HepG2 (cell line): ENCODE data around the gene STPG2. TPM values are rescaled to one million over a fixed set of nuclear protein-coding genes. Genes with fewer than 3 reads are reported as not detected.

Experiments used
- ATAC-seq: fragments of 200-7000 bp; cut with Tn5 transposase; 3 replicates; pipeline ENCODE4 v1.9.1; 2020; ENCODE audit warnings: mild to moderate bottlenecking, moderate library complexity
- BruUV-seq: library from RNA; stranded (reverse); fragments of 400-500 nt; replicated peaks from 2 replicates; lab custom pipeline; 2021; lab: Mats Ljungman, UMichigan
- CTCF ChIA-PET: fragments of 300-600 bp; formaldehyde crosslinking; extraction: SDS; loops from one replicate; lab custom pipeline; 2021; ENCODE audit warnings: low total read pairs, inconsistent platforms, low intra/inter-chr PET ratio; lab: Yijun Ruan, JAX
- POLR2A ChIA-PET: fragments of 350-600 bp; sonication (Branson Sonifier 250); formaldehyde crosslinking; loops from one replicate; lab custom pipeline; 2020; ENCODE audit warnings: antibody characterized with exemption, inconsistent platforms; lab: Yijun Ruan, JAX
- DNase-seq: peaks from one replicate; pipeline ENCODE4 v3.0.0-alpha.2; 2015; ENCODE audit warnings: low spot score
- FAIRE-seq: peaks from 3 replicates; lab custom pipeline; 2011; peaks lifted over from hg19 to GRCh38; lab: Jason Lieb, UNC
- H2AFZ ChIP-seq: one replicate; pipeline ENCODE4 v1.6.1; 2011; ENCODE audit warnings: low read length, inconsistent platforms
- H3K27ac ChIP-seq: fragments of 300-600 bp; 3 replicates; pipeline ENCODE4 v1.8.0; 2011; ENCODE audit warnings: mixed run types, mild to moderate bottlenecking, mixed read lengths, low read length, inconsistent platforms; ENCODE audit not compliant: insufficient read depth; ENCODE audit errors: extremely low read length
- H3K27me3 ChIP-seq, 2 experiments: fragments of 200-600 bp in 1 of 2; 2 replicates in 1 of 2; 3 replicates in 1 of 2; pipeline versions ENCODE4 v1.6.0 to v1.8.0; 2011; ENCODE audit warnings: low read length in 2 of 2, mild to moderate bottlenecking in 2 of 2, moderate library complexity in 2 of 2, inconsistent platforms in 1 of 2; ENCODE audit not compliant: insufficient read depth in 2 of 2, control insufficient read depth in 1 of 2
- H3K36me3 ChIP-seq, 2 experiments: fragments of 200-600 bp in 1 of 2; replicated peaks in 1 of 2; 2 replicates in 1 of 2; 3 replicates in 1 of 2; pipeline versions ENCODE4 v1.5.1 to v1.8.0; 2011; ENCODE audit warnings: low read length in 2 of 2, inconsistent platforms in 1 of 2; ENCODE audit not compliant: insufficient read depth in 2 of 2, control insufficient read depth in 1 of 2
- H3K4me1 ChIP-seq: 2 replicates; pipeline ENCODE4 v1.5.1; 2012; ENCODE audit warnings: low read length, inconsistent platforms; ENCODE audit not compliant: insufficient read depth
- H3K4me2 ChIP-seq: 2 replicates; pipeline ENCODE4 v1.6.0; 2011; ENCODE audit warnings: low read depth, low read length, inconsistent platforms
- H3K4me3 ChIP-seq, 3 experiments: fragments of 200-600 bp in 1 of 3; sonication (generic), shearing (Covaris generic) in 1 of 3; replicated peaks in 1 of 3; 2 replicates each; pipeline ENCODE4 v1.5.1; 2011 to 2016; ENCODE audit warnings: low read length in 3 of 3, inconsistent platforms in 2 of 3, low read depth in 2 of 3, mild to moderate bottlenecking in 2 of 3, control low read depth in 1 of 3, mixed read lengths in 1 of 3; ENCODE audit not compliant: insufficient read depth in 1 of 3
- H3K79me2 ChIP-seq: one replicate; pipeline ENCODE4 v1.6.1; 2011; ENCODE audit warnings: low read length, inconsistent platforms; ENCODE audit not compliant: insufficient read depth
- H3K9ac ChIP-seq: 2 replicates; pipeline ENCODE4 v1.6.0; 2011; ENCODE audit warnings: mild to moderate bottlenecking, low read depth, low read length, inconsistent platforms; ENCODE audit not compliant: insufficient read depth
- H3K9me3 ChIP-seq: 2 replicates; pipeline ENCODE4 v1.5.1; 2012; ENCODE audit warnings: mild to moderate bottlenecking, low read length
- H4K20me1 ChIP-seq: 2 replicates; pipeline ENCODE4 v1.6.0; 2011; ENCODE audit warnings: inconsistent platforms, mild to moderate bottlenecking, low read length, moderate library complexity; ENCODE audit not compliant: insufficient read depth
- ADNP ChIP-seq: sonication (generic); formaldehyde crosslinking; IDR thresholded peaks from 2 replicates; pipeline ENCODE4 v1.4.0; 2020; ENCODE audit warnings: missing genetic modification reagents
- CENPT ChIP-seq: sonication (generic); formaldehyde crosslinking; IDR thresholded peaks from 2 replicates; pipeline ENCODE4 v1.8.0; 2022; ENCODE audit warnings: low read depth, mild to moderate bottlenecking, moderate library complexity, missing genetic modification reagents
- FOXM1 ChIP-seq: sonication (generic); formaldehyde crosslinking; IDR thresholded peaks from 2 replicates; pipeline ENCODE4 v1.5.0; 2020; ENCODE audit warnings: missing genetic modification reagents
- HOXA7 ChIP-seq: sonication (generic); formaldehyde crosslinking; IDR thresholded peaks from 2 replicates; pipeline ENCODE4 v1.8.1; 2022; ENCODE audit warnings: mild to moderate bottlenecking, missing genetic modification reagents, moderate library complexity
- XBP1 ChIP-seq: sonication (generic); formaldehyde crosslinking; IDR thresholded peaks from 2 replicates; pipeline ENCODE4 v1.5.0; 2020; ENCODE audit warnings: missing genetic modification reagents
- ZFP90 ChIP-seq: sonication (generic); formaldehyde crosslinking; IDR thresholded peaks from 2 replicates; pipeline ENCODE4 v1.8.0; 2022; ENCODE audit warnings: missing genetic modification reagents, mild to moderate bottlenecking, inconsistent platforms, borderline replicate concordance
- ZNF251 ChIP-seq: sonication (generic); formaldehyde crosslinking; IDR thresholded peaks from 2 replicates; pipeline ENCODE4 v1.9.0; 2021; ENCODE audit warnings: mild to moderate bottlenecking, missing genetic modification reagents
- ZNF441 ChIP-seq: sonication (generic); formaldehyde crosslinking; IDR thresholded peaks from 2 replicates; pipeline ENCODE4 v1.7.0; 2021; ENCODE audit warnings: missing genetic modification reagents, borderline replicate concordance
- ZNF709 ChIP-seq: sonication (generic); formaldehyde crosslinking; IDR thresholded peaks from 2 replicates; pipeline ENCODE4 v1.5.0; 2020; ENCODE audit warnings: mild to moderate bottlenecking, missing genetic modification reagents
- ZNF713 ChIP-seq: sonication (generic); formaldehyde crosslinking; IDR thresholded peaks from 2 replicates; pipeline ENCODE4 v1.4.0; 2020; ENCODE audit warnings: mild to moderate bottlenecking, missing genetic modification reagents
- ZNF724P ChIP-seq: sonication (generic); formaldehyde crosslinking; IDR thresholded peaks from 2 replicates; pipeline ENCODE4 v1.8.0; 2022; ENCODE audit warnings: missing genetic modification reagents, borderline replicate concordance
- WGBS: methylation state at CpG from one replicate; pipeline ENCODE4 v1.1.6; 2017; ENCODE audit warnings: low lambda C conversion rate; 5-methylcytosine and 5-hydroxymethylcytosine counted together
- in situ Hi-C: cut with HindIII; loops from 2 replicates; pipeline ENCODE4 v1.10.0; 2017; ENCODE audit warnings: low pct_unique_long_range_greater_than_20kb; ENCODE audit not compliant: extremely low pct_ligation_motif_present
- intact Hi-C: fragments of 100-400 bp; cut with micrococcal nuclease; formaldehyde crosslinking; loops from one replicate; pipeline ENCODE4 v1.10.0; 2022; ENCODE audit not compliant: unreplicated experiment
- polyA plus RNA-seq, 8 experiments: library from polyadenylated mRNA; depleted of rRNA in 3 of 8; stranded (reverse) in 7 of 8; unstranded in 1 of 8; fragments of >200 nt; fragmentation: Illumina TruSeq in 4 of 8; extraction: Trizol in 4 of 8; gene quantifications; 2 replicates each; pipeline versions ENCODE4 v1.2.1 to v1.2.3, GENCODE V29; 2011 to 2016; ENCODE audit warnings: low read depth in 4 of 8, missing spikeins in 1 of 8, mixed read lengths in 1 of 8; ENCODE audit not compliant: insufficient read depth in 1 of 8
- total RNA-seq, 5 experiments: library from RNA; depleted of rRNA; stranded (reverse); fragments of >200 nt; fragmentation: Illumina TruSeq; extraction: Trizol; gene quantifications; 2 replicates each; pipeline ENCODE4 v1.2.3, GENCODE V29; 2016; ENCODE audit warnings: low read depth in 1 of 5
- TF ChIP-seq, protein P1 (sequence below): sonication (generic); formaldehyde crosslinking; conservative IDR thresholded peaks from 2 replicates; pipeline ENCODE4 v1.4.0; 2020; ENCODE audit warnings: mild to moderate bottlenecking, missing genetic modification reagents, moderate library complexity

Gene STPG2
- total and polyA plus RNA-seq, 2 of the 13 experiments (the other 11 are each of a cell fraction or from before 2014, with no cell fraction given) = 0.07 TPM; not detected in 1

DNA sequence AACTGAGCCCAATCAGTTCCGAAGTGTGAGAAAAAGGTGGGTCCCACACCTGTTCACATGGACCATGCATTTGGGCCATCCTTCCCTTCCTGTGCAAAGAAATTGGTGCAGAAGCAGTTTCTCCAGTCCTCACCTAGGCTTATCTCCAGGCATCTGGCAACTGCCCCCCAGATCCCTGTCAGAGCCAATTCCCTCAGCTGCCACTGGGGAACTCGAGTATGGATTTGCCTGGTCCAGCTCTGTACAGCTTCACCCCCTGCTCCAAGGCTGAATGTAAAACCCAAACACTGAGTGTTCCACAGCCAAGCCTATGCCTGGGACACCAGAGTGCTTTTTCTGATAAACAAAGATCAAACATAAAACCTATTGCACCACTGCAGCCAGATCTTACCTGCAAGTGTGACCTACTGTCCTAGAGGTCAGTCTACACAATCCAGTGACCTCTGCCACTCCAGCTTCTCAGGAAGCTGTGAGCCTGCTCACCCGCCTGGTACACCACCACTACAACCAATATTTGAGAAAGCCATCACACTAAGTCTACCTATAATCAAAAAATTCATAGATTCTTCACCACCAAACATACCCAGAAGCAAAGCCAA, 136.4 kb downstream of the STPG2 start:
- no peak overlapping the region for H2AFZ ChIP-seq
- no peak for TF ChIP-seq ZNF709 (CRISPR knock-in tag)
- no peak for DNase-seq
- no peaks in the 10 kb centered on the region for H3K36me3 ChIP-seq
- H3K4me2 ChIP-seq = no peak overlapping the region
- no peaks in the 10 kb centered on the region for H3K79me2 ChIP-seq
- no peaks in the 10 kb centered on the region for H3K4me1 ChIP-seq
- H3K27ac ChIP-seq = no peak overlapping the region
- no peak overlapping the region for H3K9ac ChIP-seq
- POLR2A ChIA-PET = no interaction called here
- no TSS peak for BruUV-seq
- H3K27me3 ChIP-seq = no peaks in the 10 kb centered on the region
- ATAC-seq = peak; percentile 28; the same call in 1 of the 3 replicates
- CTCF ChIA-PET = no interaction called here
- no peak for FAIRE-seq
- 0 out of 2 replicates have a peak, but pooled peaks cover 10% of the 10 kb centered on the region for H3K9me3 ChIP-seq
- WGBS = 20% methylated on average over 3 of the region's 3 CpGs
- in situ Hi-C loops (no loop called here), intact Hi-C loops (no loop called here)
- no peaks in the 10 kb centered on the region for H4K20me1 ChIP-seq
- no peak overlapping the region for H3K4me3 ChIP-seq

DNA sequence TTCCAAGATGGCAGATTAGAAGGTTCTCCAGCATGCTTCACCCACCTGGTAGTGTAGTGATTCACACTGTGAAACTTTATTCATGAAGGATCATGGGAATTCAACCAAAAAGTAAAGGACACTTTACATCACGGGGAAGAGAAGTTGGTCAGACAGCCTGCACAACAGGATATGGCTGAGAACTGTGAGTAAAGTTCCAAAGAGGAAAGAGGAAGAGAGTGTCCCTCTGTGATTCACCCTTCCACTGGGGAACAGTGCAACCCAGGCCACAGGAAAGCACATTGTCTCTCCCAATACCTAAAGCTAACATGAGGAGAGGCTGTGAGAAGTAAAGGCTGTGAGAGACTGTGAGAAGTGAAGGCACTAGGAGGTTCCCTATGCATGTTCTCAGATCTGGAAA, 137.2 kb downstream of the STPG2 start:
- Histone ChIP-seq H4K20me1 (no peaks in the 10 kb centered on the region), H2AFZ (no peak overlapping the region), H3K9ac (no peak overlapping the region), H3K4me2 (no peak overlapping the region), H3K4me3 (no peak overlapping the region), H3K36me3 (no peaks in the 10 kb centered on the region), H3K27ac (no peak overlapping the region), H3K9me3 (0 out of 2 replicates have a peak, but pooled peaks cover 10% of the 10 kb centered on the region), H3K27me3 (no peaks in the 10 kb centered on the region), H3K4me1 (no peaks in the 10 kb centered on the region), H3K79me2 (no peaks in the 10 kb centered on the region)
- intact Hi-C loops (no loop called here), in situ Hi-C loops (no loop called here)
- BruUV-seq = no TSS peak
- 8% methylated on average over 1 of the region's 1 CpG for WGBS
- TF ChIP-seq FOXM1 (CRISPR knock-in tag) (no peak), ZFP90 (no peak), ZNF713 (no peak), ADNP (CRISPR knock-in tag) (no peak), CENPT (CRISPR knock-in tag) (no peak), ZNF441 (CRISPR knock-in tag) (no peak), ZNF251 (CRISPR knock-in tag) (no peak), HOXA7 (CRISPR knock-in tag) (no peak), XBP1 (CRISPR knock-in tag) (no peak), ZNF724P (CRISPR knock-in tag) (no peak)
- TF ChIP-seq, protein P1, sequence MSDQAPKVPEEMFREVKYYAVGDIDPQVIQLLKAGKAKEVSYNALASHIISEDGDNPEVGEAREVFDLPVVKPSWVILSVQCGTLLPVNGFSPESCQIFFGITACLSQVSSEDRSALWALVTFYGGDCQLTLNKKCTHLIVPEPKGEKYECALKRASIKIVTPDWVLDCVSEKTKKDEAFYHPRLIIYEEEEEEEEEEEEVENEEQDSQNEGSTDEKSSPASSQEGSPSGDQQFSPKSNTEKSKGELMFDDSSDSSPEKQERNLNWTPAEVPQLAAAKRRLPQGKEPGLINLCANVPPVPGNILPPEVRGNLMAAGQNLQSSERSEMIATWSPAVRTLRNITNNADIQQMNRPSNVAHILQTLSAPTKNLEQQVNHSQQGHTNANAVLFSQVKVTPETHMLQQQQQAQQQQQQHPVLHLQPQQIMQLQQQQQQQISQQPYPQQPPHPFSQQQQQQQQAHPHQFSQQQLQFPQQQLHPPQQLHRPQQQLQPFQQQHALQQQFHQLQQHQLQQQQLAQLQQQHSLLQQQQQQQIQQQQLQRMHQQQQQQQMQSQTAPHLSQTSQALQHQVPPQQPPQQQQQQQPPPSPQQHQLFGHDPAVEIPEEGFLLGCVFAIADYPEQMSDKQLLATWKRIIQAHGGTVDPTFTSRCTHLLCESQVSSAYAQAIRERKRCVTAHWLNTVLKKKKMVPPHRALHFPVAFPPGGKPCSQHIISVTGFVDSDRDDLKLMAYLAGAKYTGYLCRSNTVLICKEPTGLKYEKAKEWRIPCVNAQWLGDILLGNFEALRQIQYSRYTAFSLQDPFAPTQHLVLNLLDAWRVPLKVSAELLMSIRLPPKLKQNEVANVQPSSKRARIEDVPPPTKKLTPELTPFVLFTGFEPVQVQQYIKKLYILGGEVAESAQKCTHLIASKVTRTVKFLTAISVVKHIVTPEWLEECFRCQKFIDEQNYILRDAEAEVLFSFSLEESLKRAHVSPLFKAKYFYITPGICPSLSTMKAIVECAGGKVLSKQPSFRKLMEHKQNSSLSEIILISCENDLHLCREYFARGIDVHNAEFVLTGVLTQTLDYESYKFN (CRISPR knock-in tag) = no peak
- POLR2A ChIA-PET = no interaction called here
- FAIRE-seq (no peak), ATAC-seq (no peak), DNase-seq (no peak)
- CTCF ChIA-PET = no interaction called here
